PC-9 (cell line): Measurements from ENCODE around the gene GHITM.

Experiments used
- CTCF ChIP-seq: fragments of 200-600 bp; sonication (generic); conservative IDR thresholded peaks from 2 replicates; pipeline ENCODE4 v1.6.1; 2017; ENCODE audit warnings: mixed run types, antibody characterized with exemption, mild to moderate bottlenecking, moderate library complexity
- EZH2 ChIP-seq: fragments of 200-600 bp; sonication (generic); IDR thresholded peaks from 2 replicates; pipeline ENCODE4 v1.8.0; 2017; ENCODE audit warnings: antibody characterized with exemption, low read depth

GRCh38 chr10:84097787-84098353 is 41.4 kb upstream of the GHITM start:
- TF ChIP-seq CTCF (peak; percentile 77), EZH2 (no peak)
